DND-41 (cell line): ENCODE data around the gene AGAP4.
"Not testable (repeated sequence)": the region's sequence is repeated elsewhere in the genome, so short reads cannot be mapped to it uniquely, and the experiment has no call there.

ENCODE experiments used
- CTCF ChIP-seq: IDR thresholded peaks from 2 replicates; pipeline ENCODE4 v1.5.1; 2012; ENCODE audit warnings: borderline replicate concordance, low read length, moderate library complexity, mild to moderate bottlenecking; ENCODE audit not compliant: poor library complexity, severe bottlenecking; ENCODE audit errors: extremely low read depth
- EZH2 ChIP-seq: IDR thresholded peaks from 3 replicates; pipeline ENCODE4 v1.6.1; 2012; ENCODE audit warnings: borderline replicate concordance, low read depth, mild to moderate bottlenecking, moderate library complexity, low read length, inconsistent platforms; ENCODE audit not compliant: severe bottlenecking

- TF ChIP-seq CTCF, EZH2: not testable (repeated sequence)
Observed at GRCh38 chr10:45786217-45786616, 61.1 kb downstream of the AGAP4 start.
